Muscle of back (tissue), 11 donors: ENCODE data around the gene PHLDB1. TPM values are rescaled to one million over a fixed set of nuclear protein-coding genes. Genes with fewer than 3 reads are reported as not detected.

Source experiments
- DNase-seq, 3 donors: peaks; one replicate each; pipeline versions ENCODE4 v3.0.0 to v3.0.0-alpha.2; 2013
- polyA plus RNA-seq, 10 donors: library from polyadenylated mRNA; unstranded; fragments of 120-200 nt; gene quantifications; one replicate each; pipeline ENCODE4 v1.2.1, GENCODE V29; 2013; ENCODE audit not compliant: insufficient read length in 10 of 10

Gene PHLDB1
- polyA plus RNA-seq, 10 donors: 73.1 to 113 (median 83.4) TPM

GRCh38 chr11:118636569-118637290 is 29.3 kb downstream of the PHLDB1 start:
- DNase-seq: no peak

DNA sequence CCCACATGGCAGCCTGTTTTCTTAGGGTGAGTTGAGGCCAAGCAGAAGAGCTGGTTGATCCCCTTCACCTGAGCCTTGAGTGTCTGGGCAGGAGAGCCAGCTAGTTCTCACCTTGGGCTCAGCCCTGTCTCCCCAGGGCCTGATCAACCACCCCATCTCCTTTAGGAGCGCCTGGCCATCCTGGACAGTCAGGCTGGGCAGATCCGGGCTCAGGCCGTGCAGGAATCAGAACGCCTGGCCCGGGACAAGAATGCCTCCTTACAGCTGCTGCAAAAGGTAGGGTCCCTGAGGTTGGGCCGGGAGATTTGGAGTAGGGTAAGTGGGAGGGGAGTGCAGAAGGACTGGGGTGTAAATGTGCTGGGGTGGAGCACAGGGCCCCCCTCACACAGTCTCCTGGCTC is 31.3 kb downstream of the PHLDB1 start:
- no peak for DNase-seq

- DNase-seq: no peak
Observed at GRCh38 chr11:118639899-118640298, 32.5 kb downstream of the PHLDB1 start.

GRCh38 chr11:118640332-118641154 is 33.1 kb downstream of the PHLDB1 start:
- DNase-seq: no peak

DNA sequence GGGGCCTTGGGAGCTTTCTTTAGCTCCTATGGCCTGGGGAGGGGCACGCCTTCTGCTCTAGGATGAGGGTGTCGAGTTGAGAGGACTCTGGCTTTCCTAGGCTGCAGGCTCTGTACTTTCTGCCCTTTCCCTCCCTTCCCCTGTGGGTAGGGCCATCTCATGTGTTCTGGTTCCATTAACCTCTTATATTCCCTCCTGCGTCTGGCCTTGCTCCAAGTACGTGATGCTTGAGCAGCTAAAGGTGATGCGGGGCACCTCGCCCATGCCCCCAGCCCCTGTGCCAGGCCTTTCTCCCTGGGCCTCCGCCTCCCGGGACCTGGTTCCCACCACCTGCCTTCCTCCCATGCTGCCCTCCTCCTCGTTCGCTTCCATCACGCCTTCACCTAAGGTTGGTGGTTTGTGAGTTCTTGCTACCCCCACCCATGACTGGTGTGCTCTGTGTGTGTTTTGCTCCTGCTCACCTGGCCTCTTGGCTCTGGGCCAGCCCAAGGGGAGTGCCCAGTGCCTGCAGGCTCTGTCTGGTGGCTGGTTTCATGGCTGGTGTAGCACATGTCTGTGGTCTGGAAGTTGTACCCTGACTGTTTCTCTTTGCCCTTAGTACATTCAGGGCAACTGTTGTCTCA is 34.1 kb downstream of the PHLDB1 start:
- no peak for DNase-seq

DNA sequence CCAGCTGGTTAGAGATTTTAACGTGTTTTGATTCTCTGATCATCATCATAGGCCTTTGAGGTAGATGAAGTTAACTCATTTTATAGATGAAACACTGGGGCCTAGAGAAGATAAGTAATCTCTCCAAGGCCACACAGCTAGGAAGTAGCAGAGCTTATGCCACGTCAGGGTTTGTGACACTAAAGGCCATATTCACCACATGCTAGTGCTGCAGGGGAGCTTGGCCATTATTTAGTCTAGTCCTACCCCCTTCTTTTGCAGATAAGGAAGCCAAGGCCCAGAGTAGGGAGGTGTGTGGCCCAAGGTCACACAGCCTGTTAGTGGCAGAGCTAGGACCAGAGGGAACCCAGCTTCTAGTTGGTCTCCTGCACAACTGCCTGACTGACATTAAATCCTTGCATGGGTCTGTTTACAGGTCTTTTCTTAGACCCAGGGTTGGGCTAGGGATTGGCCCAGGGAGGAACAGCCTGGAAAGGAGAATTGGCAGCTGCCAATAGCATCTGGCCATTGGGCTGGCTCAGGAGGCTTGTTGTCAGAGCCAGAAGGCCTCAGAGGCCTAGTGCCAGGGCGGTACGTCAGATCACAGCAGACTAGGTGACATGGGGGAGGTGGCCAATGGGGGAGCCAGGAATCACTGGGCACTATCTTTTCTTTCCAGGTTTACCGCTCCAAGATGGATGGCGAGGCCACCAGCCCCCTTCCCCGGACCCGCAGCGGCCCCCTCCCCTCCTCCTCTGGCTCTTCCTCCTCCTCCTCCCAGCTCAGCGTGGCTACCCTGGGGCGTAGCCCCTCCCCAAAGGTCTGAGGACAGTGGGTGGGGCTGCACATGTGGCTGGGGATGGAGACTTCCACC is 36.0 kb downstream of the PHLDB1 start:
- no peak for DNase-seq

- DNase-seq: no peak
Observed at GRCh38 chr11:118643995-118644345, 36.6 kb downstream of the PHLDB1 start.

GRCh38 chr11:118644496-118644895 is 37.1 kb downstream of the PHLDB1 start:
- no peak for DNase-seq

DNA sequence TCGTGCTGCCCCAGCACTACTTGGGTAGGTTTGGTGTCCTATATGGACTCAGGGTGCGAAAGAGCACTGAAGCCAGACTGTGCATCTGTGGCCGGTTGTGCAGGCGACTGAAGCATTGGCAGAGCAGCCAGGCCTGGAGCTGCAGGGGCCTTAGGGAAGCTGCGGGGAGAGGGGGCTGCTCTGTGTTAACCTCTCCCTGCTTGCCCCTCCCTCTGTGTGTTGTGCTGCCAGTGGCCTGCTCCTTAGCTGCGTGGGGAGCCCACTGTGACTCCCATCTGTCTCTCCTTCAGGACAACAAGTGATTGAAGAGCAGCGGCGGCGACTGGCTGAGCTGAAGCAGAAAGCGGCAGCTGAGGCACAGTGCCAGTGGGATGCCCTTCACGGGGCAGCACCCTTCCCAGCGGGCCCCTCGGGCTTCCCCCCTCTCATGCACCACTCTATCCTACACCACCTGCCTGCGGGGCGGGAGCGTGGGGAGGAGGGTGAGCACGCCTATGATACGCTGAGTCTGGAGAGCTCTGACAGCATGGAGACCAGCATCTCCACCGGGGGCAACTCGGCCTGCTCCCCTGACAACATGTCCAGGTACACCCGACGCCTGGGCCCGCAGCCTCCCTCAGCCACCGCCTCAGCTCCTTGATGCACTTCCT is 37.8 kb downstream of the PHLDB1 start:
- DNase-seq: no peak

DNA sequence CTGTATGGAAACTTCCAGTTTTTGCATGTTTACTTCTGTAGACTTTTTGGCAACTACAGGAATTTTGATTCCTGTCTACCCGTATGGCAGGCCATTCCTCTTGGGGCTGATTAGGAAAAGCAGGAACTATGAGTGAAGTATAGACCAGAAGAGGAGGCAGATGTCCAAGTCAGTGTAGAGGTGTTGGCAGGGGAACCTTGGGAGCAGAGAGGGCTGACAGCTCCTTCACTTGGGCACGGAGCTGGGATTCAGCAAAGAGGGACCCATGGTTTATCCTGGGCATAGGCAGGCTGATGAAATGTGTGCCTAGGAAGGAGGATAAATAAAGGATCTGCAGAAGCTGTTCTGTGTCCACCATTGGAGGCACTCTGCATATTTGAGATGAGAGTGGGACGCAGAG is 39.0 kb downstream of the PHLDB1 start:
- no peak for DNase-seq

DNA sequence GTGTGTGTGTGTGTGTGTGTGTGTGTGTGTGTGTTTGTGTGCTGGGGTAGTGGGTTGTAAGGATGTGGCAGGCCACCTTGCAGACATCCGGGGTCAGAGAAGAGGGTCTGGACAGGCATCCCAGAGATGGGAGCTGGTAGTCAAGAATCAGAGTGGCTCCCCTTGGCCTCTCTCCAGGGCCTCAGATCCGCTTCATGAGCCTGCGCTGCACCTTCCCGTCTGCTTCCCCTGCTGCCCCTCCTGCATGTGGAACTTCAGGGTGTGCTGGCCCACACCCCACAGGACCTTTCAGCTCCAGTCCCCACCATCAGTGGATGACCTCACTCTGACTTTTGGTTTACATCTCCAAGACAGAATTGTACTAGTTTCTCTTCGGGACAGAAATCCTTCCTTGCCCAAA is 40.9 kb downstream of the PHLDB1 start:
- DNase-seq: no peak

DNA sequence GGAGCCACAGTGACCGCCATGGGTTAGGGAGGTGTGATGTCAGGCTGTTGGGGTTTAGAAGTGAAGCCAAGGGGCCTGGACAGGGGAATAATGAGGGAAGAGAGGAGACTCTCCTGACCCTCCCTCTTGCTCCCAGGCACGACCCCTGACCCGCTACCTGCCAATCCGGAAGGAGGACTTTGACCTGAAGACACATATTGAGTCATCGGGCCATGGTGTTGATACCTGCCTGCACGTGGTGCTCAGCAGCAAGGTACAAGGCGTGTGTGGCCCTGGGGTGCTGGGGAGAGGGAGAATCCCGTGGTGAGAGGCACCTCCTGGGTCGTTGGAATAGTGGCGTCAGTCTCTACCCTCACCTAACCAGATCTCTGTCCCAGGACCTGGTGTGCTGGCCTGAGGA is 42.5 kb downstream of the PHLDB1 start:
- DNase-seq: no peak

GRCh38 chr11:118650366-118650765 is 43.0 kb downstream of the PHLDB1 start:
- no peak for DNase-seq

GRCh38 chr11:118651820-118652219 is 44.4 kb downstream of the PHLDB1 start:
- DNase-seq: no peak

- no peak for DNase-seq
Observed at GRCh38 chr11:118652681-118653181, 45.3 kb downstream of the PHLDB1 start.

- DNase-seq: no peak
Observed at GRCh38 chr11:118653684-118654390, 46.4 kb downstream of the PHLDB1 start.

DNA sequence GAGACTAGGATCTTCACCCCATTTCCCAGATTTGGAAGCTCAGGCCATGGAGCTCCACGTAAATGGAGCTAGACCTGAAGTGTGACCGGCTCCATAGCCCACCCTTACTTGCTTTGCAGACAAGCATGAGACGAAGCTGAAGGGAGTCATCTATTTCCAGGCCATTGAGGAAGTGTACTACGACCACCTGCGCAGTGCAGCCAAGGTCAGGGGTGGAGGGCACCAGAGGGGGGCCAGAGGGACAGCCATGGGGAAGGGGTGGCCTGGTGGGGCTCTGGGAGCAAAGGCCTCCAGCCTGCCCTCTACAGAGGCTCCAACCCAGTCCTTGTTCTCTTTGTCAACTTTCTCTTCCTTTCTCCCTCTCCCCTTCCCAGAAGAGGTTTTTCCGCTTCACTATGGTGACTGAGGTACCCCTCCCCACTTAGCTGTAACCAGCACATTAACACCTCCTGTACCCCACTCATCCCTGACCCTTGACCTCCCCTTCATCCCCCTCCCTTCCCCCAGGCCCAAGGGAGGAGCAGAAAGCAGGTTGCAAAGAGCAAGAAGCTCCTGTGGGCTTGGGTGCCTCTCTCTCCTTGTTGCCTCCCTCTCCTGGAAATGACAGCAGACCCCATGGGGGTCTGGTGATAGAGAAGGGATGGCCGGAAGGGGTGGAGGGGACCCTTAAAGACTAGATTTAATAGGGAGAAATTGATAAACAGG is 48.2 kb downstream of the PHLDB1 start:
- no peak for DNase-seq

- no peak for DNase-seq
Observed at GRCh38 chr11:118656563-118657165, 49.2 kb downstream of the PHLDB1 start.

- no peak for DNase-seq
Observed at GRCh38 chr11:118657238-118657637, 49.8 kb downstream of the PHLDB1 start.
